HG02763 (cell line): ENCODE results near the gene FBXO46.
A peak's percentile ranks its signal among the peaks of the same experiment; 100 is the strongest.

ENCODE experiments used
- ATAC-seq: cut with Tn5 transposase; IDR thresholded peaks from one replicate; pipeline ENCODE4 v1.9.1; 2021; ENCODE audit warnings: mild to moderate bottlenecking, moderate library complexity; ENCODE audit not compliant: unreplicated experiment

FBXO46 gene, protein sequence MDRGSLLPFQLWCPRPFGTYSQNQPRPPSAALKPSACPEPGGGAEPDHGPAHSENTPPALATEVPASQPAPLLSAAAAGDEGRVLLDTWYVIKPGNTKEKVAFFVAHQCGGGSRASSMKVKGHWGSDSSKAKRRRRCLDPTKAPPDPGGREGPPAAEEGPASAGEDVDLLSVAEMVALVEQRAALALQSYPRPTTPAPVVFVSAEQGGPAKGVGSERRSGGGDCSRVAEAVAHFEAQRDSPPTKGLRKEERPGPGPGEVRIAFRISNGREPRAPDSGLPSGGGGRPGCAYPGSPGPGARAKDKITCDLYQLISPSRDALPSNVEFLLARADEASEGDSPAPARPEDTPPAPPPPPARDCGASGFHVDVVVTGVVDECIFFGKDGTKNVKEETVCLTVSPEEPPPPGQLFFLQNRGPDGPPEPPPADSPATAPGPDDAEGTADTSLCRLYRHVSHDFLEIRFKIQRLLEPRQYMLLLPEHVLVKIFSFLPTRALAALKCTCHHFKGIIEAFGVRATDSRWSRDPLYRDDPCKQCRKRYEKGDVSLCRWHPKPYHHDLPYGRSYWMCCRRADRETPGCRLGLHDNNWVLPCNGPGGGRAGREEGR

DNA sequence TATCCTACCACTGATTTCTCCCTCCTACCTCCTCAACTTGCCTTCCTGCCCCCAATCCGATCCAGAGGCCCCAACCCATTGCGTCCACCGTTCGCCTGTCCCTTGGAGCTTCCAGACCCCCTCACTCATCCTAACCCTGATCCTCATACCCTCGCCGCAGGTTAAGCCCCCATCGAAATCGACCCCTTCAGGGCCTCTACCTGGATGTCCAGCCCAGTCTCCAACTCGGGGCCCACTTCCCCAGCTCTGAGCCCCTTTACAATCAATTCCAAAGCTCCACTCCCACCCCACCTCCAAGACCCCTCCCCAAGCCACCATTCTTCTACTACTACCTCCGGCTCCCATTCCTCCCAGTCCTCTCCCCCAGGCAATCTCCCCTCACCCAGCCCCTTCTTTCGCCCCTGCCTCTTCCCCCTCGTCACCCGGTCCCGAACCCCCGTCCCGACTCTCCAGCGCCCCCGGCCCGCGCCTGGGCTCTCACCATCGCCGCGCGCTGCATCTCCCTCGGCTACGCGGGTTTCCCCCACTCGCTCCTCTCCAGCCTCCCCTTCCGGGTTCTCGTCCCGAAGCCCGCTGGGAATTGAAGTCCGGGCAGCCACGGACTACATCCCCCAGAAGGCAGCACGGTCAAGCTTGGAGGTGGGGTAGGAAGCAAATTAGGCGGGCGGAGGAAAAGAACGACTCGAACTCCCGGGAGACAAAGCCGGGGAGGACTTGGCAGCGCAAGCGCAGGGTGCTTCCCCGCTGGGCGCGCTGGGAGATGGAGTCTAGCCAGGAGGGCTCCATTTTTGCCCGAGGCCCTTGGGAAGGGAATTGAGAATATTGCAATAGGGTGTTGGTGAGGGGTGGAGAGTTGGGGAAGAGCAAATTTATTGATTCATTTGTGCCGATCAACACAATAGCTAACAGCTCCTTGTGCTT, at the start of gene FBXO46:
Gene FBXO46, minus strand, starts transcription at position 529 of the 921 bp plus-strand sequence. CDS start 17,401 bp downstream, outside the sequence.
- ATAC-seq: peak; percentile 89

DNA sequence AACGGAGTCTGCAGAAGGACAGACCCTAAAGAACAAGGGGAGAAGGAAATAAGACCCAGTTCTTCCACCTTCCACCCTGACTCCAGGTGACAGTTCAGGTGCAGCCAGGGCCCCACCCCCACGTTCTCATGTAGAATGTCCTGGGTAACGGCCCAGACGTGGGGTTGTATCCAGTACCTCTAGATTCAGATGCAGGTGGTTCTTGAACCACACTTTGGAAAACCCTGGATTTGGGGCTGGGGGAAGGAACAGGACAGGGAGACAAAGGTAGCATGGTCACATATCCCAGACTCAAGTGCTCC, 49.4 kb upstream of the FBXO46 start:
- ATAC-seq: no peak

DNA sequence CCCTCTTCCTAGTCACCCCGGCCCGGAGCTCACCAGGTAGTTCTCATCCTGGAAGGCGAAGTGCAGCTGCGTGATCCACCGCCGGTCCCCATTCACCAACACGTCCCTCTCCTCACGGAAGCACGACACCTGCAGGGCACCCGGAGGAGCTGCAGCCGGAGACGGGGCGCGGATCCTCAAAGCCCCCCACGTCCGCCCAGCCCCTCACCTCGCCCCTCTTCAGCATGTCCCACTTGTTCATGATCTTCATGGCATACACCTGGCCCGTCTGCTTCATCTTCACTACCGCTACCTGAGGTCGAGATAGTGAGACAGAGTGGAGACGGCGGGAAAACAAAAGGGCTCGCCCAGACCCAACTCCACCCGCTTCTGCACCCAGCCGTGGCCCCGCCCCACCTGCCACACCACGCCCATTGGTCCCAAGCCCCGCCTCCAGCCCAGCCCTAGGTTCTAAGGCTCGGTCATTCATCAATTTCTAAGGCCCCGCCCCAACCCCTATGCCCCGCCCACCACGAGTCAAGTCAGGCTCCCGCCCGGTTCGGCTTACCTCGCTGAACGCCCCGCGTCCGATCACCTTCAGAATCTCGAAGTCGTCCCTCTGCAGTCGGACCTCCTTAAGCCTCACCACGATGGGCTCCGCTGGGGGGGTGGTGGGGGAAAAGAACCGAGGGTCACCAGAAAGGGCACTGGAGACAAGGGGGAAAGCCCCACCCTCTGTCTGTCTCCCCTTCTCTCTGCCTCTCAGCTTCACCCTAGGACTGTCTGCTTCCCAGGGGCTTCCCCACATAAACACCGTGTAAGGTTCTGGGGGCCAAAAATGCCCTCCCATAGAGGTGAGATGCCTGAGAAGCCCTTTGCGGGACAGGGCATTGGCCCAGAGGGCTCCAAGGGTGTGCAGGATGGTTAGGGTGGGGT, 48.8 kb upstream of the FBXO46 start:
- peak; percentile 79 for ATAC-seq

DNA sequence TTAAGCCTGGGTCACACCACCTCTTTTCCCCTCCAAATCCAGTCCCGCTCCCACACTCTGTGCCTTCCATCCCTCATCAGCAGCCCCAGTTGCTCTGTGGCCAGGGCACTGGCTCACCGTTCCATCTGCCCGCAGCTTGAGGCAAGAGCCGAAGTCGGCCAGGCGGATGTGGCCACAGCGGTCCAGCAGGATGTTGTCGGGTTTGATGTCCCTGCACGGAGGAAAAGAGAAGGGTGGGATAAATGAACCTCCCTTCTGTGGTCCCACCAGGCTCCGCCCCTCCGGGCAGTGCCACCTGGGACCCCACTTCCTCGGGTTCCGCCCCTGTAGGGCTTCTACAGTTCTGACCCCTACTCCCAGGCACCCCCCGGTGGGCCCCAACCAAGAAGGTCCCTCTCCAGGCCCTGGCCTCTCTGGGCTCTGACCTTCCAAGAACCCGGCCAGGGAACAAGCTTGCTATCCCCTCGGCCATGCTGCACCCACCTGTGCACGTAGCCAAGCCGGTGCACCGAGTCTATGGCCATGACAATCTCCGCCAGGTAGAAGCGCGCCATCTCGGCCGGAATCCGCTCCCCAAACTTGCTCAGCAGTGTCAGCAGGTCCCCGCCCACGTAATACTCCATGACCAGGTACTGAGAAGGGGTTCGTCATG, 47.4 kb upstream of the FBXO46 start:
- no peak for ATAC-seq

DNA sequence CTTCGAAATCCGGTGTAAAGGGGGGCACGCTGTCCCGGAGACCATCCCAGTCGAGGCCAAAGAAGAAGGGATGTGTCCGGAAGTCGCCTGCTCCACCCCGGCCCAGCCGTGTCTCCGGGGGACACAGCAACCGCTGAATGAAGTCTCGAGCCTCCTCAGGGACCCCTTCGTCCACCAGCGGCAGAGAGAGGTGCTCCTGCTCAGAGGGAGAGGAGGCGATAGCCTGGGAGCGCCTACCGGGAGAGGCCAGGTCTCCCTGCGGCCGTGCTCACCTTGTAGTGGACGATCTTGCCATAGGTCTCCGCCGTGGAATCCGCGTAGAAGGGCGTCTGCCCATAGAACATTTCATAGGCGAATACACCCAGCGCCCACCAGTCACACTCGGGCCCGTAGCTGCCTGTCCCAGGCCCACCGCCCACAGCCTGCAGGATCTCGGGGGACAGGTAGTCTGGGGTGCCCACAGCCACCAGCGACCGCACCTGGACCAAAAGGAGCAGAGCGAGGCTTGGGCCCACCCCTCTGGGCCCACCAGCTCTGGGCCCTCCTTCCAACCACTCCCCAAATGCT, 46.8 kb upstream of the FBXO46 start:
- no peak for ATAC-seq

DNA sequence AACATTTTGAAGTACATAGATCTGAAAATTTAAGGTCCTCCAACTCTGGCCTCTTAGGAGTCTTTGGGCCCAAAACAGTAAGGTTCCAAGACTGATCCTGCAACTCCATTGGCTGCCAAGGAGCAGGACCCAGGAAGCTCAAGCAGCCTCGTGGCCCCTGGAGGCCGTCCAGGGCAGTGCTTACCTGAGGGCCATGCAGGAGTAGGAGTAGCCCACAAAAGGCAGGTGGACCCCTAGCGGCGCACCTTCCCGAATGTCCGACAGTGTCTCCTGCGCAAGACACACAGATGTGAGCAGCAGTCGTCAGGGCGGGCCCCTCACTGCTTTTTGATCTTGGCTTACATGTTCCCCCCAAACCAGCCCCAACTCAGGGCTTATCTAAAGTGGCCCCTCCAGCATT, 44.1 kb upstream of the FBXO46 start:
- no peak for ATAC-seq

DNA sequence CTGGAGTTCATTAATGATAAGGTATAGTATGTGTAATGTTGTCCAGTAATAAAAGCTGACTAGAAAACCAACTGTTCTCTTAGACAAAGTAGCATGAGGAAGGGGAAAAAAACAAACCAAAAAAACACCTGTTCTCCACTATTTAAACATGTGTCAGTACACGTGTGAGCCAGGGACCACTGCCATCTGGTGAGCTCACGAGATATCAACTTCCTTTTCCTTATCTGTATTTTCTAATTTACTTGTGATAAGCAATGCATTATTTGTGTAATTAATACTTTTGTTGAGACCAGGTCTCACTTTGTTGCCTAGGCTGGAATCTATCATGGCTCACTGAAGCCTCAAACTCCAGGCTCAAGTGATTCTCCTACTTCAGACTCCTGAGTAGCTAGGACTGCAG, 42.7 kb upstream of the FBXO46 start:
- ATAC-seq: no peak

DNA sequence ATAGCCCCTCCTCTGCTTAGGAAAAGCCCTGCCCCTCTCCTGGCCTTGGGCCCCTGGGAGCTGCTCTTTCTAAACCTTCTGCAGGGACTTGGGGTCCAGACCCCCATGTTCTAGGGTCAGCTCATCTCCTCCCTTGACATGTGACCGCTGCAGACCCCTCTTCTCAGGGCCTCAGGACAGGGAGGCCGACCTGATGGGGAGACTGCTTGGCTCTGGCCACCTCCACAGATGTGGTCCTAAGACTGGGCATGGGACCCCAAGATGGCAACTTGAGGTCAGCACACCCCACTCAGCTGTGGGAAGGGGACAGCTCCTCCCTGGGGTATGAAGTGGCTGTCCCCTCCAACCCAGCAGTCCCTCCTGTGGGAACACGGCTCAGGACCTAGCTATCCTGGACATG, 42.2 kb upstream of the FBXO46 start:
- ATAC-seq: no peak

DNA sequence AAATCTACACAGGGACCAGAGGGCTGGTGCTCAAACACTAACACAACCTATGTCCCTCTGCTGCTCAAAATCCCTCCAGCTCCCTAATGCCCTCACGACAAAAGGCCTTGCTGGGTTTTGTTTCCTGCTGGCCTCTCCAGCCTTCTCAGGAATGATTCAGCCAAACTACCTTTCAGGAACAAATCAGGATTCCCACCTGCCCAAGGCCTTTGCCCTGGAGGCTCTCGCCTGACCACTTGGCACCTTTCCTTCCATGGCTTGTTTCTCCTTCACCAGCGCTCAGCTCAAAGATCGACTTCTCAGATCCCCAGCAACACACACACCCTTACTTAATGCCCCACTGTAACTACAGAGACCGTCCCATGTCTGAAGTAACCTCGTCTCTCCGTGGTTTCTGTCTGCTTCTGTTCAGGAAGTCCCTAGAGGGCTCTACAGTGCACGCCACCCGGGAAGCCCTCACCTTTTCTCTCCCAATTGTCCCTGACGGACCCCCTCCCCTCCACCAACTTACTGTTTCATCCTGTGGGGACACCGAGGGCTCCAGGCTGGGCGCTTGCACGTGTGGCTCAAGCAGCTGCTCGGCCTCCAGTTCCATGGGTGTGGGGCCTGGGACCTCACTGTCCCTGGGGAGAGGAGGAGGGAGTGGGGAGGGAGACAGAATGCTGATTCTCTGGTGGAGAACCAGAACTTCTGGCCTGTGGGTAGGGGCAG, 41.6 kb upstream of the FBXO46 start:
- ATAC-seq: no peak

DNA sequence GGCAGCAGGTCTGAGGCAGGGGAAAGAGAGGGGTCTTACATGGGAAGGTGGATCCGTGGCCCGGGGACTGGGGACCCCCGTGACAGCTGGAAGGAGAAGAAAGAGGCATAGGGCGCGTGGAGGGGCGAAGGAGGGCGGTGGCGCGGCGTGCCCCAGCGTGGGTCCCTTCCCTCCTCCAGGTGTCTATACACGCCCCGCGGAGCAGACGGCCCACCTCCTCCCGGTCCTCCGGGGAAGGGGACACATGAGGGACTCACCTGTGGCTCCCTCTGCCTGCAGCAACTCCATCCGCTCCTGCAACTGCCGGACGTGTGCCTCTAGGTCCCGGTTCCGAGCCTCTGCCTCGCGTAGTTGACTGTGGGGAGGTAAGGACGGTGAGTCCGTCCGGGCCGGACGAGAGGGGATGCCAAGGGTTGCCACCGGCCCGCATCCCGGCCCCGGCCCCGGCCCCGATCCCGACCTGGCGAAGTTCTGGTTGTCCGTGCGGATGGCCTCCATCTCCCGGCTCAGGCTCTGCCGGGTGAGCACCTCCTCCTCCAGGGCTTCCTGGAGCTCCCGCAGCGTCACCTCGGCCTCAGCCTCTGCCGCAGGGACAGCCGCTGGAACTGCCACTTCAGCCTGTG, 40.7 kb upstream of the FBXO46 start:
- no peak for ATAC-seq

DNA sequence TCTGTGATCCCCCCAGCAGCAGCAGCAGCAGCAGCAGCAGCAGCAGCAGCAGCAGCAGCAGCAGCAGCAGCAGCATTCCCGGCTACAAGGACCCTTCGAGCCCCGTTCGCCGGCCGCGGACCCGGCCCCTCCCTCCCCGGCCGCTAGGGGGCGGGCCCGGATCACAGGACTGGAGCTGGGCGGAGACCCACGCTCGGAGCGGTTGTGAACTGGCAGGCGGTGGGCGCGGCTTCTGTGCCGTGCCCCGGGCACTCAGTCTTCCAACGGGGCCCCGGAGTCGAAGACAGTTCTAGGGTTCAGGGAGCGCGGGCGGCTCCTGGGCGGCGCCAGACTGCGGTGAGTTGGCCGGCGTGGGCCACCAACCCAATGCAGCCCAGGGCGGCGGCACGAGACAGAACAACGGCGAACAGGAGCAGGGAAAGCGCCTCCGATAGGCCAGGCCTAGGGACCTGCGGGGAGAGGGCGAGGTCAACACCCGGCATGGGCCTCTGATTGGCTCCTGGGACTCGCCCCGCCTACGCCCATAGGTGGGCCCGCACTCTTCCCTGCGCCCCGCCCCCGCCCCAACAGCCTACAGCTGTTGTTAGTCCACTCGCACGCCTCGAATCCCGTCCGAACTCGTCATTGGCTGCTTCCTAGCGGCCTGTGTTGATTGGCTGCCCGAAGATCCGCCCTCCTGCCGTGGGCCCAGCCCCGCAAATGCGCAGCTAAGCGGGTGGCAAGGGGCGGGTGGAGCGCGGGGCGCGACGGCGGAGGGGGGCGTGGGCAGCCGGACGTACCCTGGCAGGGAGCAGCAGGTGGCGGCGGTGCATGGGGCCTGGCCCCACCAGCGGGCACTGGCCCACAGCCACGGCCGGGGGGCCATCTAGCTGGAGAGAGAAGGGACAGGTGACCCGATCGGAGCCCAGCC, 39.8 kb upstream of the FBXO46 start:
- ATAC-seq: peak; percentile 46

DNA sequence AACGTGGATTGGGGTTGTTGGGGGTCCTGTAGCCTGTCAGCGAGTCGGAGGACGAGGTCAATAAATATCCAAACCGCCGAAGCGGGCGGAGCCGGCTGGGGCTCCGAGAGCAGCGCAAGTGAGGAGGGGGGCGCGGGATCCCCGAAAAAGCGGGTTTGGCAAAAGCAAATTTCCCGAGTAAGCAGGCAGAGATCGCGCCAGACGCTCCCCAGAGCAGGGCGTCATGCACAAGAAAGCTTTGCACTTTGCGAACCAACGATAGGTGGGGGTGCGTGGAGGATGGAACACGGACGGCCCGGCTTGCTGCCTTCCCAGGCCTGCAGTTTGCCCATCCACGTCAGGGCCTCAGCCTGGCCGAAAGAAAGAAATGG, 39.1 kb upstream of the FBXO46 start:
- ATAC-seq: no peak

DNA sequence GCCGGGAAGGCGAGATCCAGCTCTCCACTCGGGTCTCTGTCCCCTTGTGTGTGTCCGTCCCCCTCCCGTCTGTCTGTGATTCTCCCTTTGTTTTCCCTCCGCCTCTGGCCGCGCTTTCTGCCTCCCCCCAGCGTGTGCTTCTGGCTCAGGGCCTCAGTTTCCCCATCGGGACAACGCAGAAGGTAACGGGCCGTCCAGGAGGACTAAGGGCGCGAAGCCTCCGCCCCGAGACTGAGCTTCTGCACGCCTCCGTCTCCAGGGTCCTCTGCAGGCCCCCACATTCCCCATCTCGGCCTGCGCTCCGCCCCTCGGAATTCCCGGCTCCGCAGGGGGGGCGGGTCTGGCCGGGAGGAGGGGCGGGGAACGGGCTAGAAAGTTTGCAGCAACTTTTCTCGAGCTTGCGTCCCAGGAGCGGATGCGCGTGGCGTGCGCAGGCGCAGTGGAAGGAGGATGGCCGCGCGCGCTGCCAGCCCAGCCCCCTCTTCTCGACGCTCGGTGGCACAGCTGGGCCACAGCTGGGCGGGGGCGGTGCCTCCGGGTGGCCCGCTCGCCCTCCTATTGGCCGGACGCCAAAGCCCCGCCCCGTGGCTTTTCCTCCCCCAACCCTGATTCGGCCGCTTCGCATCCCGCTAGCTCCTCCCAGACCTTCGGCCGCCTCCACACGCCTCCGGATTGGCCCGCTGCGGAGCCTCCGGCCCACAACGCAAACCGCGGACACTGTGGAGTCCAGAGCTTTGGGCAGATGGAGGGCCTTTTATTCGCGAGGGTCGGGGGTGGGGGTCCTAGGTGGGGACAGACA, 38.5 kb upstream of the FBXO46 start, which contains the start of gene SIX5:
Gene SIX5, minus strand, starts transcription at position 269 of the 799 bp plus-strand sequence. CDS start 408 bp downstream, outside the sequence.
- peak; percentile 61 for ATAC-seq

DNA sequence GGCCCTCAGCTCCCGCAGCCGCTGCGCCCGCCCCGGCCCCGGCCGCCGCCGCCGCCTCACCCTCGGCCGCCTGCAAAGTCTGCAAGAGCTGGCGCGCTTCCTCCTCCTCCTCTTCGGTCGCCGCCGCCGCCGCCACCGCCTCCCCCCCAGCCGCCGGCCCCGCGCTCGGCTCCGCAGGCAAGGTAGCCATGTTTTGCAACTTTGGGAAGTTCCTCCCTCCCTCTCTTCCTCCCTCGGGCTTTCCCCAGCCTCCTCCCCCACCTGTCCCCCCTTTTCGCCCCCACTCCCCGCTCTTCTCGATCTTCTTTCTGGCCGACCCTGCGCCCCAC, 37.9 kb upstream of the FBXO46 start:
- no peak for ATAC-seq

DNA sequence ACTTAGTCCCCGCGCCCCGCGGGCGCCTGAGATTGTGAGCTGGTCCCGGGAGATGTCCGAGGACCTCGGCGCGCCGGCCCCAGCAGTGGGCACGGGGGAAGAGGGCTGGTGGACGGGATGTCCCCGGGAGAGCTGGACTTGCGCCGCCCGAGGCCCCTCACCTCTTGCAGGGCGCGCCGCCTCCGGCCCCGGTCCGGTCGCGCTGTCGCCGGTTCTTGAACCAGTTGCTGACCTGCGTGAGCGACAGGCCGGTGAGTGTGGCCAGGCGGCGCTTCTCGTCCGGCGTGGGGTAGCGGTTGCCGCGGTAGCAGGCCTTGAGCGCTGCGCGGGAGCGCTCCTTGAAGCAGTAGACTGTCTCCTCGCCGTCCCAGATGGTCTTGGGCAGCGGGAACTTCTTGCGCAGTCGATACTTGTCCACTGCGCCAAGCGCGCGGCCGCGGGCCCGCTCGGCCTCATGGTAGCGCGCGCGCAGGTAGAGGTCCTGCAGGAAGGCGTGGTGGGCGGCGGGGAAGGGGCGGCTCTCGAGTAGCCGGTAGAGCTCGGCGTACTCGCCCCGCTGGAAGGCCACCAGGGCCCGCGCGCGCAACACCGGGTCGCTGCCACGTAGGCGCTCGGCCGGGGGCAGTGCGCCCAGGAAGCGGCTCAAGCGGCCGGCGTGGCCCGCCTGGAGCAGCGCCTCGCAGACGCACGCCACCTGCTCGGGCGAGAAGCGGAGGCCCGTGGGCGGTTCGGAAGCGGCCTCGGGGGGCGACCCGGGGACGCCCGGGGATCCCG, 37.4 kb upstream of the FBXO46 start:
- no peak for ATAC-seq

DNA sequence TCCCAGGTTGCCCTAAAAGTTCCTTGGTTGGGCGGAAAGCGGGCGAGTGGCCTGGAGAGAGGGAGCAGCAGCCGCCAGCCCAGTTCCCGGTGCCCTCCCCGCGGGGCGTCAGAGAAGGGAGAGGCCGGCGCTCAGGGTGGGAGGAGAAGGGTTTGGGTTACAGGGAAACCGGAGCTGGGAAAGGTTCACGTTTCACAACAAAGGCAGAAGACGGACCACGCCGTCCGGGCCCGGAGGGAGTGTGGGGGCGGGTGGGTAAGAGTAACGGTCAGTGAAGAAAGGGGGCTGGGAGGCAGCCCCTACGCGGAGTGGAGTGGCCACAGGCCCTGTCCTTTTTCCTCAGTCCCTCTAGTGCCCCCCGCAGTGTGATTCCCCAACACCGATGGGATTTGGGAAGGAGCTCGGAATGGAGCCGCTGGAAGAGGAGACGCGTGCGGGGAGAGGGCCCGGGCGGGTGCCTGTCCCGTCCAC, 36.7 kb upstream of the FBXO46 start:
- ATAC-seq: no peak
